ENCODE results near the gene MSH3.
"Not testable (repeated sequence)": the region's sequence is repeated elsewhere in the genome, so short reads cannot be mapped to it uniquely, and the experiment has no call there.

The MSH3 gene

GRCh38 chr5:80799041-80799440 is 144.6 kb downstream of the MSH3 start:
- FAIRE-seq = no peak

- FAIRE-seq = no peak
These were observed 145.1 kb downstream of the MSH3 start for GRCh38 chr5:80799573-80799972.

- FAIRE-seq = no peak
These were observed 149.9 kb downstream of the MSH3 start for GRCh38 chr5:80804332-80804731.

GRCh38 chr5:80805038-80805437 is 150.6 kb downstream of the MSH3 start:
- no peak for FAIRE-seq

- FAIRE-seq = no peak
These were observed 152.5 kb downstream of the MSH3 start for GRCh38 chr5:80806929-80807328.

- no peak for FAIRE-seq
These were observed 155.0 kb downstream of the MSH3 start for GRCh38 chr5:80809451-80809850.

- no peak for FAIRE-seq
These were observed 156.0 kb downstream of the MSH3 start for GRCh38 chr5:80810425-80810824.

GRCh38 chr5:80816590-80816989 is 162.1 kb downstream of the MSH3 start:
- FAIRE-seq = no peak

GRCh38 chr5:80820685-80821084 is 166.2 kb downstream of the MSH3 start:
- no peak for FAIRE-seq

- FAIRE-seq = no peak
These were observed 168.2 kb downstream of the MSH3 start for GRCh38 chr5:80822640-80823039.

- FAIRE-seq = not testable (repeated sequence)
These were observed 169.7 kb downstream of the MSH3 start for GRCh38 chr5:80824159-80824558.

- FAIRE-seq = no peak
These were observed 171.5 kb downstream of the MSH3 start for GRCh38 chr5:80825786-80826460.

GRCh38 chr5:80834710-80835109 is 180.3 kb downstream of the MSH3 start:
- no peak for FAIRE-seq

- FAIRE-seq = no peak
These were observed 180.7 kb downstream of the MSH3 start for GRCh38 chr5:80835128-80835527.

- no peak for FAIRE-seq
These were observed 183.2 kb downstream of the MSH3 start for GRCh38 chr5:80837679-80838078.

GRCh38 chr5:80841026-80841797 is 186.8 kb downstream of the MSH3 start:
- FAIRE-seq = not testable (repeated sequence)

GRCh38 chr5:80846422-80846821 is 192.0 kb downstream of the MSH3 start:
- FAIRE-seq = not testable (repeated sequence)

- not testable (repeated sequence) for FAIRE-seq
These were observed 195.7 kb downstream of the MSH3 start for GRCh38 chr5:80850168-80850567.

- FAIRE-seq = no peak
These were observed 198.1 kb downstream of the MSH3 start for GRCh38 chr5:80852331-80853245.

- FAIRE-seq = no peak
These were observed 199.0 kb downstream of the MSH3 start for GRCh38 chr5:80853413-80853812.

GRCh38 chr5:80854583-80854982 is 200.1 kb downstream of the MSH3 start:
- FAIRE-seq = no peak

GRCh38 chr5:80860924-80861613 is 206.6 kb downstream of the MSH3 start:
- no peak for FAIRE-seq

- no peak for FAIRE-seq
These were observed 209.3 kb downstream of the MSH3 start for GRCh38 chr5:80863708-80864107.
